H1 (cell line): ENCODE results near the gene ZC3H6. TPM values are rescaled to one million over a fixed set of nuclear protein-coding genes. Genes with fewer than 3 reads are reported as not detected.

Experiments
- CTCF ChIA-PET: fragments of 300-600 bp; sonication (Branson Sonifier 250); formaldehyde crosslinking; loops from one replicate; lab custom pipeline; 2021; ENCODE audit not compliant: partially characterized antibody; lab: Charles Lee
- POLR2A ChIA-PET: fragments of 300-600 bp; sonication (Branson Sonifier 250); formaldehyde crosslinking; loops from one replicate; lab custom pipeline; 2021; ENCODE audit warnings: inconsistent platforms; ENCODE audit not compliant: partially characterized antibody; lab: Charles Lee
- DNase-seq, 2 experiments: peaks; one replicate each; pipeline versions ENCODE4 v3.0.0 to v3.0.0-alpha.2; 2010 to 2022; ENCODE audit warnings: low spot score in 2 of 2, low read depth in 1 of 2, mixed read lengths in 1 of 2
- FAIRE-seq: peaks from 2 replicates; lab custom pipeline; 2011; peaks lifted over from hg19 to GRCh38; lab: Jason Lieb, UNC
- H2AFZ ChIP-seq: 2 replicates; pipeline ENCODE4 v1.8.1; 2012; ENCODE audit warnings: low read length, inconsistent platforms
- H2AK5ac ChIP-seq: 2 replicates; pipeline ENCODE4 v1.6.1; 2013; ENCODE audit warnings: low read depth, low read length
- H2BK120ac ChIP-seq: replicated peaks from 2 replicates; pipeline ENCODE3; 2013; ENCODE audit warnings: low read depth, low read length, inconsistent platforms
- H2BK12ac ChIP-seq: 2 replicates; pipeline ENCODE4 v1.6.1; 2013; ENCODE audit warnings: low read depth, low read length
- H2BK15ac ChIP-seq: 2 replicates; pipeline ENCODE4 v1.6.1; 2013; ENCODE audit warnings: low read length
- H2BK20ac ChIP-seq: 2 replicates; pipeline ENCODE4 v1.6.1; 2013; ENCODE audit warnings: low read length
- H2BK5ac ChIP-seq: 2 replicates; pipeline ENCODE4 v1.6.1; 2013; ENCODE audit warnings: low read depth, low read length
- H3K14ac ChIP-seq: 2 replicates; pipeline ENCODE4 v1.6.1; 2013; ENCODE audit warnings: inconsistent platforms; ENCODE audit not compliant: insufficient read length
- H3K18ac ChIP-seq: 2 replicates; pipeline ENCODE4 v1.6.1; 2013; ENCODE audit warnings: low read length; ENCODE audit errors: extremely low read depth
- H3K23ac ChIP-seq: 2 replicates; pipeline ENCODE4 v1.6.1; 2013; ENCODE audit warnings: inconsistent platforms; ENCODE audit not compliant: insufficient read length
- H3K23me2 ChIP-seq: 2 replicates; pipeline ENCODE4 v1.6.1; 2013; ENCODE audit warnings: low read depth, low read length
- H3K27ac ChIP-seq: 2 replicates; pipeline ENCODE4 v1.6.1; 2011; ENCODE audit warnings: low read depth, low read length, inconsistent platforms
- H3K27me3 ChIP-seq, 4 experiments: replicated peaks in 1 of 4; 1 replicate in 1 of 4; 2 replicates in 3 of 4; pipeline versions ENCODE4 v1.6.1 to v1.8.1; 2011 to 2013; ENCODE audit warnings: low read length in 3 of 4, mild to moderate bottlenecking in 3 of 4, inconsistent platforms in 2 of 4, mixed read lengths in 2 of 4, moderate library complexity in 1 of 4; ENCODE audit not compliant: control insufficient read depth in 3 of 4, insufficient read depth in 3 of 4; ENCODE audit errors: extremely low read depth in 1 of 4
- H3K36me3 ChIP-seq, 4 experiments: 2 replicates each; pipeline versions ENCODE4 v1.6.1 to v1.8.1; 2011 to 2013; ENCODE audit warnings: mild to moderate bottlenecking in 4 of 4, low read length in 3 of 4, moderate library complexity in 2 of 4, control low read depth in 1 of 4, inconsistent platforms in 1 of 4; ENCODE audit not compliant: insufficient read depth in 4 of 4, control insufficient read depth in 2 of 4
- H3K4ac ChIP-seq: replicated peaks from 2 replicates; pipeline ENCODE3; 2013; ENCODE audit warnings: low read length, low read depth, mixed read lengths, inconsistent platforms; ENCODE audit not compliant: insufficient read length
- H3K4me1 ChIP-seq, 4 experiments: replicated peaks in 1 of 4; 1 replicate in 1 of 4; 2 replicates in 3 of 4; pipeline versions ENCODE4 v1.6.1 to v1.8.1; 2011 to 2013; ENCODE audit warnings: low read length in 3 of 4, inconsistent platforms in 2 of 4, mixed read lengths in 1 of 4; ENCODE audit not compliant: insufficient read depth in 4 of 4, control insufficient read depth in 3 of 4
- H3K4me2 ChIP-seq, 2 experiments: 2 replicates each; pipeline versions ENCODE4 v1.6.1 to v1.8.1; 2011 to 2013; ENCODE audit warnings: low read depth in 2 of 2, low read length in 2 of 2, control low read depth in 1 of 2, inconsistent platforms in 1 of 2, mild to moderate bottlenecking in 1 of 2; ENCODE audit not compliant: insufficient read depth in 1 of 2
- H3K4me3 ChIP-seq, 4 experiments: fragments of 200-600, 300-600 bp in 1 of 4; sonication (generic), shearing (Covaris generic), sonication (Bioruptor Twin) in 1 of 4; 2 replicates each; pipeline versions ENCODE4 v1.5.1 to v1.8.1; 2011 to 2016; ENCODE audit warnings: low read length in 4 of 4, low read depth in 3 of 4, control low read depth in 2 of 4, inconsistent platforms in 2 of 4, mild to moderate bottlenecking in 2 of 4, mixed read lengths in 1 of 4, moderate library complexity in 1 of 4; ENCODE audit not compliant: insufficient read depth in 2 of 4; ENCODE audit errors: extremely low read depth in 1 of 4
- H3K56ac ChIP-seq: replicated peaks from 2 replicates; pipeline ENCODE3; 2013; ENCODE audit warnings: low read depth, mild to moderate bottlenecking, mixed read lengths, low read length, inconsistent platforms; ENCODE audit not compliant: insufficient read length
- H3K79me1 ChIP-seq: 2 replicates; pipeline ENCODE4 v1.6.1; 2013; ENCODE audit warnings: low read depth, low read length, control low read depth
- H3K79me2 ChIP-seq, 2 experiments: 2 replicates each; pipeline versions ENCODE4 v1.6.1 to v1.8.1; 2012 to 2013; ENCODE audit warnings: low read length in 2 of 2, mild to moderate bottlenecking in 2 of 2, inconsistent platforms in 1 of 2; ENCODE audit not compliant: insufficient read depth in 2 of 2, control insufficient read depth in 1 of 2
- H3K9ac ChIP-seq, 4 experiments: replicated peaks in 1 of 4; 1 replicate in 1 of 4; 2 replicates in 3 of 4; pipeline versions ENCODE4 v1.6.1 to v1.8.1; 2011 to 2013; ENCODE audit warnings: low read depth in 3 of 4, low read length in 3 of 4, control low read depth in 2 of 4, mild to moderate bottlenecking in 2 of 4, moderate library complexity in 2 of 4, inconsistent platforms in 1 of 4; ENCODE audit errors: extremely low read depth in 1 of 4
- H3K9me3 ChIP-seq, 2 experiments: 2 replicates each; pipeline versions ENCODE4 v1.6.1 to v1.8.1; 2012 to 2013; ENCODE audit warnings: mild to moderate bottlenecking in 2 of 2, moderate library complexity in 2 of 2, control low read depth in 1 of 2, inconsistent platforms in 1 of 2, low read depth in 1 of 2, low read length in 1 of 2, mixed read lengths in 1 of 2; ENCODE audit not compliant: insufficient read depth in 2 of 2
- H4K20me1 ChIP-seq, 2 experiments: replicated peaks in 1 of 2; 2 replicates each; pipeline versions ENCODE3 to v1.8.1; 2011 to 2013; ENCODE audit warnings: inconsistent platforms in 2 of 2, low read length in 2 of 2, mild to moderate bottlenecking in 1 of 2; ENCODE audit not compliant: insufficient read depth in 2 of 2, control insufficient read depth in 1 of 2
- H4K5ac ChIP-seq: 2 replicates; pipeline ENCODE4 v1.6.1; 2013; ENCODE audit warnings: low read length, low read depth, mixed read lengths, inconsistent platforms; ENCODE audit not compliant: insufficient read length
- H4K8ac ChIP-seq: 2 replicates; pipeline ENCODE4 v1.8.0; 2013; ENCODE audit warnings: mild to moderate bottlenecking, moderate library complexity, low read length, inconsistent platforms; ENCODE audit not compliant: insufficient read depth; ENCODE audit errors: extremely low read depth
- H4K91ac ChIP-seq: replicated peaks from 2 replicates; pipeline ENCODE3; 2013; ENCODE audit warnings: low read length, mixed read lengths, inconsistent platforms; ENCODE audit not compliant: insufficient read length
- EP300 ChIP-seq, 2 experiments: IDR thresholded peaks; 1 replicate in 1 of 2; 2 replicates in 1 of 2; pipeline ENCODE4 v1.6.1; 2011 to 2012; ENCODE audit warnings: low read depth in 2 of 2, low read length in 2 of 2, mild to moderate bottlenecking in 2 of 2, borderline replicate concordance in 1 of 2, inconsistent platforms in 1 of 2, moderate library complexity in 1 of 2
- NANOG ChIP-seq: IDR thresholded peaks from 2 replicates; pipeline ENCODE4 v1.6.1; 2011; ENCODE audit warnings: low read length, low read depth, mild to moderate bottlenecking, inconsistent platforms; ENCODE audit not compliant: insufficient read depth, poor library complexity, severe bottlenecking
- SIN3A ChIP-seq, 2 experiments: IDR thresholded peaks in 1 of 2; conservative IDR thresholded peaks in 1 of 2; 2 replicates each; pipeline ENCODE4 v1.6.1; 2011 to 2012; ENCODE audit warnings: low read length in 2 of 2, improper control_type of control experiment in 1 of 2, low read depth in 1 of 2, mild to moderate bottlenecking in 1 of 2
- WGBS, 2 experiments: shearing (Covaris generic) in 1 of 2; methylation state at CpG; one replicate each; pipeline versions ENCODE4 v1.1.6 to v1.1.7; 2013 to 2015; ENCODE audit warnings: low lambda C conversion rate in 2 of 2, mixed read lengths in 2 of 2, inconsistent platforms in 1 of 2, low coverage in 1 of 2, missing lambda C conversion rate in 1 of 2; ENCODE audit not compliant: insufficient replicate concordance in 2 of 2, insufficient coverage in 1 of 2, insufficient read length in 1 of 2; ENCODE audit errors: extremely low coverage in 1 of 2, missing lambda C conversion rate in 1 of 2; 5-methylcytosine and 5-hydroxymethylcytosine counted together
- polyA plus RNA-seq, 7 experiments: library from polyadenylated mRNA; depleted of rRNA in 3 of 7; stranded (reverse) in 5 of 7; unstranded in 2 of 7; fragments of >200 nt in 5 of 7; fragments of 200-250 nt in 2 of 7; gene quantifications; 1 replicate in 5 of 7; 2 replicates in 1 of 7; 4 replicates in 1 of 7; pipeline versions ENCODE4 v1.2.1 to v1.2.3, GENCODE V29; 2011 to 2013; ENCODE audit warnings: missing spikeins in 2 of 7, mixed read lengths in 2 of 7
- total RNA-seq: library from RNA; stranded (reverse); fragmentation: NEBNext Ultra II Directional; extraction: Animal tissue kit (Norgen Biotek cat#: 25700); gene quantifications from 2 replicates; pipeline ENCODE4 v1.2.1, GENCODE V29; 2021

Gene ZC3H6
- total and polyA plus RNA-seq, 2 of the 8 experiments (the other 6 are each of a cell fraction or from before 2014, with no cell fraction given) = 1.4 to 6.9 TPM

DNA sequence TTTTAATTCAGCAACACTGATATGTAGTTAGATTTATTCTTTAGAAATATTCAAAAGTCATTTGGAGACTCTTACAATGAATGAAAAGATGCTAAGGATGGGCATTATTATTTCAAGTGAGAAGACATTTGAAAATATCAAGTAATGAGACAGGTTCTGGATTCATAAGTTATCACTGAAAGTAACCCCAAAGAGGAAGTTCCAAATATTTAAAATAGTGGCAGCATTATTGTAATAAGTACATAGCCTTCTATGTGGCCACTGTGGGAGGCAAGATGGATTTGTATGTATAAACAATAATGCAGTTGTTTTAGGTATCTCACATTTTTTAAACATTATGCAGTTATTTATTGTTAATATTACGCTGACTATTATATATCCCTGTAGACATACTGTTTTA lies 29.7 kb downstream of the ZC3H6 start:
- H2BK15ac ChIP-seq = no peak overlapping the region
- H4K20me1 ChIP-seq = no peaks in the 10 kb centered on the region
- H2BK20ac ChIP-seq = no peak overlapping the region
- no peaks in the 10 kb centered on the region for H3K9me3 ChIP-seq
- H2BK5ac ChIP-seq = no peak overlapping the region
- H3K56ac ChIP-seq = no peak overlapping the region
- ChIA-PET POLR2A (no interaction called here), CTCF (no interaction called here)
- no peak overlapping the region for H4K8ac ChIP-seq
- no peak overlapping the region for H3K9ac ChIP-seq
- H3K79me2 ChIP-seq = no peaks in the 10 kb centered on the region
- H4K91ac ChIP-seq = no peak overlapping the region
- H2AFZ ChIP-seq = no peak overlapping the region
- DNase-seq (no peak), FAIRE-seq (no peak)
- H3K27ac ChIP-seq = no peak overlapping the region
- no peak overlapping the region for H4K5ac ChIP-seq
- TF ChIP-seq NANOG = no peak
- no peak for TF ChIP-seq EP300 (IDR thresholded peaks at IDR 0.05; ENCODE audit: borderline replicate concordance in 1 of 2, low read depth in 2 of 2, low read length in 2 of 2)
- no peak for TF ChIP-seq SIN3A (conservative IDR thresholded peaks at IDR 0.05 in 1 of 2, IDR thresholded peaks at IDR 0.05 in 1 of 2; ENCODE audit: low read depth in 1 of 2, low read length in 2 of 2)
- H3K23me2 ChIP-seq = no peaks in the 10 kb centered on the region
- H3K36me3 ChIP-seq = no peaks in the 10 kb centered on the region
- no peak overlapping the region for H3K4me2 ChIP-seq
- H3K27me3 ChIP-seq = no peaks in the 10 kb centered on the region
- H3K4me3 ChIP-seq = no peak overlapping the region
- no peak overlapping the region for H3K4ac ChIP-seq
- 93% methylated on average over 1 of the region's 1 CpG; no CpG with 5 or more reads in 1 of the 2 experiments for WGBS, 2 experiments
- H3K18ac ChIP-seq = no peak overlapping the region
- H3K23ac ChIP-seq = no peak overlapping the region
- no peaks in the 10 kb centered on the region for H3K79me1 ChIP-seq
- no peak overlapping the region for H2AK5ac ChIP-seq
- no peak overlapping the region for H2BK12ac ChIP-seq
- no peak overlapping the region for H3K14ac ChIP-seq
- H2BK120ac ChIP-seq = no peak overlapping the region
- no peaks in the 10 kb centered on the region for H3K4me1 ChIP-seq
